Right atrium auricular region (tissue), 2 donors: ENCODE data around the gene MTHFD2L. TPM values are rescaled to one million over a fixed set of nuclear protein-coding genes. Genes with fewer than 3 reads are reported as not detected.
"Not testable (repeated sequence)": the region's sequence is repeated elsewhere in the genome, so short reads cannot be mapped to it uniquely, and the experiment has no call there.

Experiments used
- DNase-seq: peaks from one replicate; pipeline ENCODE4 v3.0.0-alpha.2; 2019; ENCODE audit warnings: low spot score
- H3K27ac ChIP-seq, 2 donors: fragments of 200-600 bp; sonication (generic); 1 replicate in 1 of 2; 2 replicates in 1 of 2; pipeline ENCODE4 v1.5.1; 2016 to 2019
- H3K27me3 ChIP-seq, 2 donors: fragments of 200-600 bp; sonication (generic); one replicate each; pipeline versions ENCODE4 v1.5.1 to v1.6.0; 2017 to 2019
- H3K36me3 ChIP-seq: fragments of 200-600 bp; sonication (generic); one replicate; pipeline ENCODE4 v1.5.1; 2016
- H3K4me1 ChIP-seq, 2 donors: fragments of 200-600 bp; sonication (generic); one replicate each; pipeline versions ENCODE4 v1.5.1 to v1.6.0; 2017 to 2019
- H3K4me3 ChIP-seq, 2 donors: fragments of 200-600 bp; sonication (generic); 1 replicate in 1 of 2; 2 replicates in 1 of 2; pipeline ENCODE4 v1.5.1; 2017 to 2019; ENCODE audit warnings: mild to moderate bottlenecking in 1 of 2, moderate library complexity in 1 of 2
- H3K9me3 ChIP-seq, 2 donors: fragments of 200-600 bp; sonication (generic); one replicate each; pipeline ENCODE4 v1.5.1; 2019
- CTCF ChIP-seq, 2 donors: fragments of 200-600 bp; sonication (generic); IDR thresholded peaks; one replicate each; pipeline ENCODE4 v1.5.1; 2019; ENCODE audit warnings: antibody characterized with exemption in 2 of 2
- total RNA-seq, 2 donors: library from RNA; depleted of rRNA; stranded (reverse); fragments of >200 nt; gene quantifications; one replicate each; pipeline ENCODE4 v1.1.0, GENCODE V29; 2016

Gene MTHFD2L
- total RNA-seq, 2 donors from 2014 or later = 8.3 to 11.5 TPM

- H3K27me3 ChIP-seq = no peaks in the 10 kb centered on the region
- H3K27ac ChIP-seq = no peak overlapping the region
Observed at GRCh38 chr4:74334636-74335035, 176.7 kb downstream of the MTHFD2L start.

GRCh38 chr4:74335341-74336021 lies 177.6 kb downstream of the MTHFD2L start:
- Histone ChIP-seq H3K27ac (no peak overlapping the region), H3K27me3 (no peaks in the 10 kb centered on the region), H3K4me1 (no peaks in the 10 kb centered on the region), H3K9me3 (no peaks in the 10 kb centered on the region), H3K4me3 (no peak overlapping the region), H3K36me3 (no peaks in the 10 kb centered on the region)
- TF ChIP-seq CTCF (IDR thresholded peaks at IDR 0.05) = no peak
- DNase-seq = no peak

More at GRCh38 chr4:74334636-74335035, 176.7 kb downstream of the MTHFD2L start:
- Histone ChIP-seq H3K4me1 (no peaks in the 10 kb centered on the region), H3K36me3 (no peaks in the 10 kb centered on the region), H3K4me3 (no peak overlapping the region), H3K9me3 (no peaks in the 10 kb centered on the region)
- DNase-seq = no peak
- no peak for TF ChIP-seq CTCF (IDR thresholded peaks at IDR 0.05)

- Histone ChIP-seq H3K27ac (no peak overlapping the region), H3K4me3 (no peak overlapping the region), H3K9me3 (peaks cover 0 to 2% of the 10 kb centered on the region in 2 donors), H3K27me3 (no peaks in the 10 kb centered on the region), H3K36me3 (no peaks in the 10 kb centered on the region), H3K4me1 (no peaks in the 10 kb centered on the region)
- no peak for DNase-seq
- TF ChIP-seq CTCF (IDR thresholded peaks at IDR 0.05) = no peak
Observed at GRCh38 chr4:74338792-74339333, 180.9 kb downstream of the MTHFD2L start.

GRCh38 chr4:74339501-74339900 lies 181.6 kb downstream of the MTHFD2L start:
- Histone ChIP-seq H3K27me3 (no peaks in the 10 kb centered on the region), H3K4me1 (no peaks in the 10 kb centered on the region), H3K27ac (no peak overlapping the region), H3K4me3 (no peak overlapping the region), H3K9me3 (peaks cover 0 to 9% of the 10 kb centered on the region in 2 donors), H3K36me3 (no peaks in the 10 kb centered on the region)
- no peak for TF ChIP-seq CTCF (IDR thresholded peaks at IDR 0.05)
- no peak for DNase-seq

- not testable (repeated sequence) for H3K36me3 ChIP-seq, H3K27me3 ChIP-seq, H3K4me3 ChIP-seq, DNase-seq, H3K4me1 ChIP-seq, H3K27ac ChIP-seq
- peaks cover 0 to 11% of the 10 kb centered on the region in 2 donors for H3K9me3 ChIP-seq
Observed at GRCh38 chr4:74340421-74340820, 182.5 kb downstream of the MTHFD2L start.

- Histone ChIP-seq H3K27ac (no peak overlapping the region), H3K4me1 (no peaks in the 10 kb centered on the region), H3K36me3 (no peaks in the 10 kb centered on the region), H3K9me3 (peaks cover 0 to 11% of the 10 kb centered on the region in 2 donors), H3K27me3 (no peaks in the 10 kb centered on the region), H3K4me3 (no peak overlapping the region)
- no peak for DNase-seq
- TF ChIP-seq CTCF (IDR thresholded peaks at IDR 0.05) = no peak
Observed at GRCh38 chr4:74344031-74344430, 186.1 kb downstream of the MTHFD2L start.

Other genes with a start within 250 kb of the MTHFD2L start
- gene PF4, start 176.1 kb upstream of the MTHFD2L start, total RNA-seq = under 1 TPM in 1 of 2 donors, not detected in 1; 0.83 TPM
- 1 to 10 TPM in 1 of 2 donors, not detected in 1; 1.6 TPM for gene PPBP, start 169.9 kb upstream of the MTHFD2L start, total RNA-seq
- not detected for gene CXCL5, start 159.4 kb upstream of the MTHFD2L start, total RNA-seq
- gene CXCL3, start 119.4 kb upstream of the MTHFD2L start, total RNA-seq = under 1 TPM in 1 of 2 donors, not detected in 1; 0.63 TPM
- gene CXCL2, start 58.9 kb upstream of the MTHFD2L start, total RNA-seq = 10 to 100 TPM; 19.4 to 21.5 TPM
- 1 to 10 TPM; 1.8 to 3.8 TPM for gene EPGN, start 150.4 kb downstream of the MTHFD2L start, total RNA-seq
- 1 to 10 TPM in 1 of 2 donors, under 1 TPM in 1; 0.31 to 3.1 TPM for gene EREG, start 207.0 kb downstream of the MTHFD2L start, total RNA-seq